SW 1271 (cell line): ENCODE data around the gene CTNNA2.

Experiments
- DNase-seq, 2 experiments: peaks; one replicate each; lab custom pipeline; 2025; lab: John Stamatoyannopoulos, UW

CTNNA2 gene

GRCh38 chr2:79789811-79790210 is 277.0 kb downstream of the CTNNA2 start:
- DNase-seq: no peak

- no peak for DNase-seq
Measured at GRCh38 chr2:79792090-79792489, 279.2 kb downstream of the CTNNA2 start.

DNA sequence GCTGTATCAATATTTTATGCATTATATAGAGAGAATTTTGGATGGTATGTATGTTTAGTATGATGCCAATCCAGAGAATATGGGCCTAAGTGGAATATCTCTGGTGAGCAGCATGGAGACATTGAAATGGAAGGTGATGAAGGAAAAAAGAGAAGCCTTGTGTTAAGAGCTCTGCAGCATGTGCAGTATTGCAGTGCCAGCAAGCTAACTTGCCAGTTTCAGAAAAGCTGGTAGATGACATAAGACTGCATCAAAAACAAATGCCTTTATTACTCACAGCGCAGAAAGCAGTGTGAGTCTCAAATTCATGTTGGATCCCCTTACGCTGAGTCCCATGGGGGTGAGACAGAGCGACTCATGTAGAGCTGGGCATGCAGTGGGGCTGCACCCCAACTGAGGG is 280.2 kb downstream of the CTNNA2 start:
- no peak for DNase-seq

GRCh38 chr2:79796641-79797040 is 283.8 kb downstream of the CTNNA2 start:
- DNase-seq: no peak

DNA sequence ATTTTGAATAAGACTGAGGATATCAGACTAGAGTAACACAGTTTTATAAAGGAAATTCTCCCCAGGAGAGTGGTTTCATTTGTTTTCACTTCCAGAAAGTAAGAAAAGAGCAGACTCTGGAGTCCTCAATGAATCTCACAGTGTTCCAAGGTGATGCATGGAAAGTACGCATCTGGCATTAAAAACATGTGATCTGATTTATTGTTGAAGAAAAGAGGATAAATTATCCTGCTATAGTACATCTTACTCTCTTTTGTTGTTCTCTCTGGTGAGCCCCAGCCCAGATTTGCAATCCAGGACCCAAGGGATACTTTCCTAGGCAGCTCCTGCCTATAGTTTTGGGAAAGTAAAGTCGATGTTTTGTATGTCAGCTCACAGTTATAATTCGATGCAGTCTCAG is 285.9 kb downstream of the CTNNA2 start:
- DNase-seq: no peak

GRCh38 chr2:79799729-79800128 is 286.9 kb downstream of the CTNNA2 start:
- no peak for DNase-seq

DNA sequence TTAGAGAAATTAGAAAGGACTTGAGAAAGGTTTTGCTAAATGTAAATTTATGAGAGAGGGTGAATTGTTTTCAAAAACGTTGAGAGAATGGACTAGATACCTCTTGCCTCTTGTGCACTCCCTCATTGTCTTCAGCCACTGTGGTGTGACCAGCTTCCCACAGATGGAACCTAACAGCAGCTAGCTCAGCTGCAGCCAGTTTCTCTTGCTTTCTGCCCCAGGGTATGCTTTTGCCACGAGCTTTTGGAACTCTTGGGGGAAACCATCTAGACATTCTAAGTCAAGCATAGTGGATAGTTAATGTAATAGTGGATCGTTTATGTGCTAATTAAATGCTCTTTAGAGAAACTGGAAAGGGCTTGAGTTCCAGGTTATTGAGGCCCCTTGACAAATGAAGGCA is 288.2 kb downstream of the CTNNA2 start:
- no peak for DNase-seq

GRCh38 chr2:79817288-79817687 is 304.4 kb downstream of the CTNNA2 start:
- DNase-seq: no peak

- DNase-seq: no peak
Measured at GRCh38 chr2:79820281-79820680, 307.4 kb downstream of the CTNNA2 start.

DNA sequence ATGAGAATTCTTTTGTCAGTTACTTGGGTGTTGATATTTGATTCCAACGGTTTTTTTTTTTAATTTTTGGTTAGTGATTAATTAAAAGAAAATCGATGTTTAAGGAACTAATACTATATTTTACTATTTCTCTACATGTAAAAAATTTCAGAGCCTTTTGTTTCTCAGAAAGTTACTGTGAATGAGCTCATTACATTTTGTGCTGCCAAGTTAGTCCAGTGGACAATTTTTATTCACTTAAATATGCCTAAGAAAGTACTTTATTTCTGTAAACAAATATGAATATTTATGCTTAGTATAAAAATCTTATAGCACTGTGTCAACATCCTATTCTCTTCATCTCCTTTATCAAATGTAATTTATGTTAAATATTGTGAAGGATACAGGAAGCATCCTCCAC is 309.3 kb downstream of the CTNNA2 start:
- no peak for DNase-seq

DNA sequence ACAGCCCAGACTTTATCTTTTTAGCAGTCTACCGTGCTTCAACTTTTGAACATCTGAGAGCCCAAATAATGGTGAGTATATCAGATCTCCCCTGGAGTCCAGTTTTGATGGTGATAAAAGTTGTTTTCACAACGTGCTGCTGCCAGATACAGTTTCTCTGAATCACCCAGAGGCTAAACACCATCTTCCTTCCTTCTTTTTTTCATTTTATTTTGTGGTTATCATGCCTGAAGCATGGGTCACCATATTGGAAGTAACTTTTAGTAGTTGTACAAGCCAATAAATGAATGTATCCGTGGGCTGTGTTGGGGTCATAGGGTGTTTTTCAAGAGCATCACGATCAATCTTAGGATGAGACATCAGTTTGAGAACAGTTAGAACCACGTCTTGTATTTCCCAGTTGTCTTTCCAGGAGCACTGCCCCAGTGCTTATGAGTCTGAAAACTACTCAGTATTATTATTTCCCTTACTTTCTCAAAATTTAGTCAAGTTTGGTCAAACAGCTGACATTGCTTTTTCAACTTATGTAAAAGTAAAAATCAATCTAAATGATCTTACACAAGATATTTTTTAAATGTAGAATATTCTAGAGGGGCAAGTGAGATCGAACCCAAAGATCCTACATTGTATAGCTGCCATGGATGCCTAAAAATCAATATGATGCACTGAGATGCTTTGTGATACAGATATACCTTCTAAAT is 311.4 kb downstream of the CTNNA2 start:
- no peak for DNase-seq

- DNase-seq: no peak
Measured at GRCh38 chr2:79827881-79828280, 315.0 kb downstream of the CTNNA2 start.

DNA sequence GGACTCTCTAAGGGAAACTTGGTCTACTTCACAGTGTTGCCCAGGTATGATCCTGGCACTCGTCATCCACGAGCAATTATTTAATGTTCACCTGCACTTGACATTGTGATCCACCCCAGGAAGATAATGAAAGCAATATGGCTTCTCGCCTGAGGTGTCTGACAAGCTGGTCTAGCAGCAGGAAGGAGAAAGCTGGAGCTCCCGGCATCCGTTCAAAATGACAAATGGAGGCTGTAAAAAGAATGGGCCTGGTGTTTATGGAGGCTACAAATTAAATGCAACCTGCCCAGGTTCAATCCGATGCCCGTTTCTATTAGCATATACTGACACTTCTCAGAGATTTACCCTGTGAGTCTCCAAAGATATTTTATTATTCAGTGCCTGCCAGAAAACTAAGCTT is 317.6 kb downstream of the CTNNA2 start:
- no peak for DNase-seq

DNA sequence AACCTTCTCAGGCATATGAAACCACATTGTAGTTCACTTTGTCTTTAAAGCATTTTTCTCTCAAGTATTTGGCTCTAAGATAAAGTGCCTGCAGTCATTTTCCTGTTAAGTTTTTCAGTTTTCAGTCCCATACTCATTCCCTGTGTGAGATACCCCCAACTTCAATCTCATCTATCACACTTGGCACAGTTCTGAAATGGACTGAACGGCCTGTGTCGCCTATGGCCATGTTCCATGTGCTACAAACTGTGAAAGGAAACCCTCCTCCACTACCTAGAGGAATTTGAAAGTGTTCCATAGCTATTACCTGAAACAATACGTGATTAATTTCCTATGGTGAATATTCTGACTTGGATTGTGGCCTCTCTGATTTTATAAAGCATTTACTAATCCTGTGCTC is 319.1 kb downstream of the CTNNA2 start:
- DNase-seq: no peak

DNA sequence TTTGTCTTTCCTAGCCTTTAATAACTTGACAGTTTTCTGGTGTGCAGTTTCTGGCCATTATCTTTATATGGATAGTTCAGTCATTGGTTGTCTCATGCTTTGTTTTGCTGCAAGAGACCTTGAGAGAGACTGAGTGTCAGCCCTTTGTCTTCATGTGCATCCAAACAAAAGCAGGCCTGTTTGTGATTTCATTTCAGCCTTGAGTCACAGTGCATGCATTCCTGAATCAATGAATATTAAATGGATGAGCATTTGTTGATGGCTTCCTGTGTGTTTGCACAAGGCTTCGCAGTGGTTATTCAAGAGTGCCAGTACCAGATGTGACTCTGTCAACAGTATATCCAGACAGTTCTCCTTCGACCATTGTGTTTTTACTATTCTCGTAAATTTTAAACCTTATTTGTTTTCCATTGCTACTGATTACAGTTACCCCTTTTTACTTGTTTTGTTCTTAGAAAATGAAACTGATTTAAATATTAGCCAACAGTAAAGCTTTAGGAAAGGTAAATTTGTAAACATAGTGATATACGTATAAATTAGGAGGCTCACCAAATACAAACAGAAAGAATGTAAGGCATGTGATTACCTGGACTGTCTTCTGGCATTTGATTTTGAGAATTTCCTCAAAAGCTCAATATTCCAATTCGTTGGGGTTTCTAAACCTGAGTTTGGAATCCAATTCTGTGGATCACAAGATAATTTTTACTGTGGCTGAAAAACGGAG is 319.8 kb downstream of the CTNNA2 start:
- DNase-seq: no peak

- no peak for DNase-seq
Measured at GRCh38 chr2:79833235-79833878, 320.5 kb downstream of the CTNNA2 start.

DNA sequence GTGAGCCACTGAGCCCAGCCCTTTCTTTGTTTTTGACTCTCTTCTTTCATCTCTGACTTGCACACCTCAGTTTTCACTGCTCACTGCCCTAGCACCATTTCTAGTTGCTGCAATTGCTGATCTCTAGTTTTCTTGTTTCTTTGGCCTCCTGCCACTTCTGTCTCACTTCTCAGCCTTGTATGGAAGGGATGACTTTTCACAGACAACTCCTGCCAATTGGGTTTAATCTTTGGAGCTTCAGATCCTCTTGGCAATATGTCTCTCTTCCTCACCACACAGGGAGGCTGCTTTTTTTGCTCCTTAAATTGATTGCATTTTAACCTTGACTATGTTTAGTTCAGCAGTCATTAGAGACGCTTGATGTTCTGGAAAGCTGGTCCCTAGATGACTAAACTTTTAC is 323.1 kb downstream of the CTNNA2 start:
- DNase-seq: no peak

DNA sequence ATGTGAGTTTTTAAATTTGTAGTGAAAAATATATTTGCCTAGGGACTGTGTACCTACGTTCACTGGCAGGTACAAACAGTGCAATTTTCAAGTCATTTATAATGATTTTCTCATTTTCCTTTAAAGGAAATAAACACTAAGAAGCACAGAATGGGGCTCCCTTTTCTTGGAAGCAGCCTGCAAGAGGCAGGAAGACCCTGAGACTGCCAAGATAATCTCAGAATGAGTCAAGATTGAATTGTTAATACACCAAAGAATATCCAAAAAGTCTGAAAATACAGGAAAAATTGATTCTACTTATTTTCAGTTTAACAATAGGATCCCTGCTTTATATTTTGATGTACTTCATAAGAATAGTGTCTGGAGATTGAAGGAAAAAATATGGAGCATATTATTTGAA is 331.2 kb downstream of the CTNNA2 start:
- DNase-seq: no peak

DNA sequence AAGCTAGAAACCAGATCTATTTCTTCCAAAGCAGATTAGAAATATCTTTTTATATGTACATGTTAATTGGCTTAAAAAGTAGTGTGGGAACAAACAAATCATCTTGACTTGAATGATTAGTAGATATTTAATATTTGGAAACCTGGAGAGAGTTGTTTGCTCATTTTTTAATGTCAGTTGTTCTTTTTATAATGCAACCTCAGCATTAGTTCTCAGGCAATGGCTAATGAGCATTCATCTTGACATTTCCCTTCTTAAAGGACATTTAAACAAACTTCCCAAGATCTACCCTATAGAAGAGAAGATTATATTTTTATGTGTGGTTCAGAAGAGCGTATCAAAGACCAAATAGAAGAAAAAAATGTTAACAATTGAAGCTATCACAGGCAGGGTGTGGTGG is 334.0 kb downstream of the CTNNA2 start:
- no peak for DNase-seq

DNA sequence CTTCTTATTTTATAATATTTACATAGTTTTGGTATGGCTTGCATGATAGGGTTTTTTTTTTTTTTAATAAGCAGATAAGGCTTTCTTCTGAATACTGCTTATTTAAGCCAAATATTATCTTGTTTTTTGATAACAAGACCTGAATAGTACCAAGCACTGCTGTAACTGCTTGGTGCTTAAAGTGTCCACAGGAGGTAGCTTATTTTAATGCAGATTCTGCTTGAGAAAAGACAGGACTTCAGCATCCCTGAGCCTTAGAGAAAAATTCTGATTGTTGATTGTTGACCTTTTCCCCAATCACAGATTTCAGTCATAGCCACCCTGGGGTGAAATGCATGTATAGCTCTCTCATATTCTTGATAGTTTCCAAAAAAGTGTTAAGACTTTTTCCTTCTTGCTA is 336.4 kb downstream of the CTNNA2 start:
- no peak for DNase-seq

GRCh38 chr2:79849949-79850348 is 337.1 kb downstream of the CTNNA2 start:
- no peak for DNase-seq

- no peak for DNase-seq
Measured at GRCh38 chr2:79850912-79851311, 338.1 kb downstream of the CTNNA2 start.

- DNase-seq: peak in 1 of 2 experiments; percentile 15
Measured at GRCh38 chr2:79855264-79856006, 342.6 kb downstream of the CTNNA2 start.
